Osteocyte (in vitro differentiated cells): ENCODE measurements around the gene KAZN. TPM values are rescaled to one million over a fixed set of nuclear protein-coding genes. Genes with fewer than 3 reads are reported as not detected.

Experiments
- DNase-seq: peaks from one replicate; pipeline ENCODE4 v3.0.0; 2021; ENCODE audit warnings: mixed read lengths; ENCODE audit not compliant: unreplicated experiment; ENCODE audit errors: extremely low spot score
- H3K27ac Mint-ChIP-seq: one replicate; pipeline ENCODE4 v1.8.0; 2021; ENCODE audit warnings: mild to moderate bottlenecking, mixed read lengths; ENCODE audit not compliant: unreplicated experiment
- H3K27me3 Mint-ChIP-seq: one replicate; pipeline ENCODE4 v1.8.0; 2021; ENCODE audit warnings: mixed read lengths; ENCODE audit not compliant: unreplicated experiment
- H3K36me3 Mint-ChIP-seq: one replicate; pipeline ENCODE4 v1.8.0; 2021; ENCODE audit warnings: mixed read lengths; ENCODE audit not compliant: unreplicated experiment
- H3K4me1 Mint-ChIP-seq: one replicate; pipeline ENCODE4 v1.8.0; 2021; ENCODE audit warnings: mixed read lengths; ENCODE audit not compliant: unreplicated experiment
- H3K4me3 Mint-ChIP-seq: one replicate; pipeline ENCODE4 v1.8.0; 2021; ENCODE audit warnings: mild to moderate bottlenecking, moderate library complexity, mixed read lengths; ENCODE audit not compliant: unreplicated experiment
- H3K9me3 Mint-ChIP-seq: one replicate; pipeline ENCODE4 v1.8.0; 2021; ENCODE audit warnings: mixed read lengths; ENCODE audit not compliant: unreplicated experiment
- total RNA-seq: library from RNA; stranded (reverse); gene quantifications from 2 replicates; pipeline ENCODE4 v1.2.1, GENCODE V29; 2021
- TF ChIP-seq, protein P1 (sequence below): fragments of 200-600 bp; sonication (generic); IDR thresholded peaks from 2 replicates; pipeline ENCODE4 v1.5.0; 2021; ENCODE audit warnings: antibody characterized with exemption, mild to moderate bottlenecking, moderate library complexity

Gene KAZN
- total RNA-seq, 1 donor from 2014 or later = 47.1 TPM

DNA sequence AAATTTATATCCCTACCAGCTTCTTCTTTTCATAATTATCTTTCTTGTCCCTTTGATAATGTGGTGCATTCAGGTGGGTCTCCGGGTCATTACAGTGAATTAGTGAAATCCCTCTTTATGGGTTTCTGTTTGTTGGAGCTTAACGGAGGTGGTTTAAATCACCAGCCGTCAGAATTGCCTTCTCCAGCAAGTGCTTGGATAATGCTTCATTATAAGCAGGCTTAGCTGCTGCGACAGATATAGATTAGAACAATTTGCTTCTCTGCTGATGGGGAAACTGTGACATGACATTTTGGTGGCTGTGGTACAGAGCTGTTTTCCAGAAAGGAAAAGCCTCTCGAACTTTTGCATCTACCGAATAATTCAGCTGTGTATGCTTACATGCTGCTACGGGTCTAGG lies 56.9 kb downstream of the KAZN start:
- no peak overlapping the region for H3K4me3 Mint-ChIP-seq
- TF ChIP-seq, protein P1, sequence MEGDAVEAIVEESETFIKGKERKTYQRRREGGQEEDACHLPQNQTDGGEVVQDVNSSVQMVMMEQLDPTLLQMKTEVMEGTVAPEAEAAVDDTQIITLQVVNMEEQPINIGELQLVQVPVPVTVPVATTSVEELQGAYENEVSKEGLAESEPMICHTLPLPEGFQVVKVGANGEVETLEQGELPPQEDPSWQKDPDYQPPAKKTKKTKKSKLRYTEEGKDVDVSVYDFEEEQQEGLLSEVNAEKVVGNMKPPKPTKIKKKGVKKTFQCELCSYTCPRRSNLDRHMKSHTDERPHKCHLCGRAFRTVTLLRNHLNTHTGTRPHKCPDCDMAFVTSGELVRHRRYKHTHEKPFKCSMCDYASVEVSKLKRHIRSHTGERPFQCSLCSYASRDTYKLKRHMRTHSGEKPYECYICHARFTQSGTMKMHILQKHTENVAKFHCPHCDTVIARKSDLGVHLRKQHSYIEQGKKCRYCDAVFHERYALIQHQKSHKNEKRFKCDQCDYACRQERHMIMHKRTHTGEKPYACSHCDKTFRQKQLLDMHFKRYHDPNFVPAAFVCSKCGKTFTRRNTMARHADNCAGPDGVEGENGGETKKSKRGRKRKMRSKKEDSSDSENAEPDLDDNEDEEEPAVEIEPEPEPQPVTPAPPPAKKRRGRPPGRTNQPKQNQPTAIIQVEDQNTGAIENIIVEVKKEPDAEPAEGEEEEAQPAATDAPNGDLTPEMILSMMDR = no peak
- H3K9me3 Mint-ChIP-seq = no peaks in the 10 kb centered on the region
- H3K27me3 Mint-ChIP-seq = no peaks in the 10 kb centered on the region
- no peak for DNase-seq
- H3K36me3 Mint-ChIP-seq = no peaks in the 10 kb centered on the region
- H3K4me1 Mint-ChIP-seq = no peaks in the 10 kb centered on the region
- H3K27ac Mint-ChIP-seq = no peak overlapping the region

- no peaks in the 10 kb centered on the region for H3K4me1 Mint-ChIP-seq
- no peaks in the 10 kb centered on the region for H3K27me3 Mint-ChIP-seq
- no peaks in the 10 kb centered on the region for H3K36me3 Mint-ChIP-seq
- no peak for DNase-seq
- H3K4me3 Mint-ChIP-seq = no peak overlapping the region
- H3K9me3 Mint-ChIP-seq = no peaks in the 10 kb centered on the region
- no peak overlapping the region for H3K27ac Mint-ChIP-seq
- TF ChIP-seq, protein P1 = no peak
Observed at GRCh38 chr1:14656384-14656937, 58.0 kb downstream of the KAZN start.

- no peak for DNase-seq
- Mint-ChIP-seq H3K36me3 (no peaks in the 10 kb centered on the region), H3K9me3 (no peaks in the 10 kb centered on the region), H3K4me1 (no peaks in the 10 kb centered on the region), H3K27me3 (no peaks in the 10 kb centered on the region), H3K4me3 (no peak overlapping the region), H3K27ac (no peak overlapping the region)
- TF ChIP-seq, protein P1 = no peak
Observed at GRCh38 chr1:14658642-14659041, 60.2 kb downstream of the KAZN start.

GRCh38 chr1:14659913-14660312 lies 61.4 kb downstream of the KAZN start:
- H3K4me1 Mint-ChIP-seq = no peaks in the 10 kb centered on the region
- TF ChIP-seq, protein P1 = no peak
- H3K27me3 Mint-ChIP-seq = no peaks in the 10 kb centered on the region
- H3K27ac Mint-ChIP-seq = no peak overlapping the region
- DNase-seq = no peak
- H3K9me3 Mint-ChIP-seq = no peaks in the 10 kb centered on the region
- H3K36me3 Mint-ChIP-seq = no peaks in the 10 kb centered on the region
- no peak overlapping the region for H3K4me3 Mint-ChIP-seq

- no peak overlapping the region for H3K27ac Mint-ChIP-seq
Observed at GRCh38 chr1:14660801-14661200, 62.3 kb downstream of the KAZN start.

More at GRCh38 chr1:14660801-14661200, 62.3 kb downstream of the KAZN start:
- no peak for DNase-seq
- TF ChIP-seq, protein P1 = no peak
- no peak overlapping the region for H3K4me3 Mint-ChIP-seq
- no peaks in the 10 kb centered on the region for H3K9me3 Mint-ChIP-seq
- no peaks in the 10 kb centered on the region for H3K36me3 Mint-ChIP-seq
- H3K4me1 Mint-ChIP-seq = no peaks in the 10 kb centered on the region
- H3K27me3 Mint-ChIP-seq = no peaks in the 10 kb centered on the region
